Measurements from ENCODE around the gene HRC. TPM values are rescaled to one million over a fixed set of nuclear protein-coding genes. Genes with fewer than 3 reads are reported as not detected.

HRC gene
- total RNA-seq, 1 donor from 2014 or later: 78.3 TPM

DNA sequence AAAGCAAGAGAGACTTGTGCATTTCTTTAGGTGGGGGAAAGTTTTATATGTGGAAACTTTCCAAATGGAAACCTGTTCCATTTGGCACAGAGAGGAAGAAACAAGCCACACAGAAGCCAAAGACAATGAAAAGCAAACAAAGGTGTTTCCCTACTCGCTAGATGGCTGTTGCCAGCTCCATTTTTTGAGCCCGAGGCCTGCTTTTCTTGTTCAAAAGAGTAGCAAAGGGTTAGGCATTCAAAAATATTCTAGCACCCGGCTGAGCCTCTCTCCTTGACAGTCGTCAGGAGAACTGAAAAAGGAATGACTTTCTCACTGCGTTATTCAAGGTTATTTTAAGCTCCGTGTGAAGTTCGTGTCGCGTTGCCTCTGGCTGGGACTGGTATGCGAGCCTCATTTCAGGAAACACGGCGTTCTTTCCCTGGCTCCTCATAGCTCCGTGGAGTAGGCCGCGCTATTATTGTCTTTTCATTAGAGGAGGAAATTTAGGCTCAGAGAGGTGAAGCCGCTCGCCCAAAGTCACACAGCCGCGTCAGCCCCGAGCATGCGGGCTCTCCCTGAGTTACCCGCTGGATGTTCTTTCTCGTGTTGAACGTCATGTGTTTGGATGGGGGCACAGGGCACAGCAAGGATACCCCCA is 10.0 kb upstream of the HRC start:
- Histone ChIP-seq H3K9ac (ENCODE audit: low read depth in 1 of 3, low read length in 3 of 3) (peak overlapping the region; percentile 58 to 87 (median 75)), H3K4me3 (ENCODE audit: low read length in 3 of 3) (peak overlapping the region; percentile 48 to 67 (median 53)), H3K4me1 (ENCODE audit: control insufficient read depth in 3 of 3, insufficient read depth in 3 of 3, low read length in 3 of 3) (peaks cover 12 to 31% (median 26%) of the 10 kb centered on the region in 3 donors), H3K27me3 (ENCODE audit: control insufficient read depth in 3 of 3, insufficient read depth in 3 of 3, low read length in 3 of 3) (no peaks in the 10 kb centered on the region), H3K9me3 (ENCODE audit: control insufficient read depth in 3 of 3, low read length in 3 of 3) (no peaks in the 10 kb centered on the region), H3K36me3 (ENCODE audit: control insufficient read depth in 3 of 3, insufficient read depth in 3 of 3, low read length in 3 of 3) (peaks cover 10 to 12% (median 11%) of the 10 kb centered on the region in 3 donors), H3K27ac (ENCODE audit: low read depth, low read length) (peak overlapping the region; percentile 90)

DNA sequence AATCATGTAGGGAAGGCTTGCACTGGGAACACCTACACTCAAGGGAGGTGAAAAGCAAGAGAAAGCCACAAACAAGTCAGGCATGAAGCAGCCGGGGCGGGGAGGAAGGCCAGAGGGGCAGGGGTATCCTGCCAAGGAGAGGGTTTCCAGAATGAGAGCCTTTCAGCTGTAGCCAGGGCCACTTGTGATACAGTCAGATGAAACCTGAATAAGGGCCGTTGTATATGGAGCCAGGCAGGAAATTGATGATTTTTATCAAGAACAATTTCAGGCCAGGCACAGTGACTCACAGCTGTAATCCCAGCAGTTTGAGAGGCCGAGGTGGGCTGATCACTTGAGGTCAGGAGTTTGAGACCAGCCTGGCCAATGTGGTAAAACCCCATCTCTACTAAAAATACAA is 6.8 kb upstream of the HRC start:
- Histone ChIP-seq H3K4me3 (ENCODE audit: low read length in 3 of 3) (no peak overlapping the region), H3K9ac (ENCODE audit: low read depth in 1 of 3, low read length in 3 of 3) (no peak overlapping the region), H3K36me3 (ENCODE audit: control insufficient read depth in 3 of 3, insufficient read depth in 3 of 3, low read length in 3 of 3) (no peaks in the 10 kb centered on the region), H3K27ac (ENCODE audit: low read depth, low read length) (peak overlapping the region; percentile 19), H3K9me3 (ENCODE audit: control insufficient read depth in 3 of 3, low read length in 3 of 3) (no peaks in the 10 kb centered on the region), H3K4me1 (ENCODE audit: control insufficient read depth in 3 of 3, insufficient read depth in 3 of 3, low read length in 3 of 3) (peaks cover 20 to 50% (median 45%) of the 10 kb centered on the region in 3 donors), H3K27me3 (ENCODE audit: control insufficient read depth in 3 of 3, insufficient read depth in 3 of 3, low read length in 3 of 3) (no peaks in the 10 kb centered on the region)

DNA sequence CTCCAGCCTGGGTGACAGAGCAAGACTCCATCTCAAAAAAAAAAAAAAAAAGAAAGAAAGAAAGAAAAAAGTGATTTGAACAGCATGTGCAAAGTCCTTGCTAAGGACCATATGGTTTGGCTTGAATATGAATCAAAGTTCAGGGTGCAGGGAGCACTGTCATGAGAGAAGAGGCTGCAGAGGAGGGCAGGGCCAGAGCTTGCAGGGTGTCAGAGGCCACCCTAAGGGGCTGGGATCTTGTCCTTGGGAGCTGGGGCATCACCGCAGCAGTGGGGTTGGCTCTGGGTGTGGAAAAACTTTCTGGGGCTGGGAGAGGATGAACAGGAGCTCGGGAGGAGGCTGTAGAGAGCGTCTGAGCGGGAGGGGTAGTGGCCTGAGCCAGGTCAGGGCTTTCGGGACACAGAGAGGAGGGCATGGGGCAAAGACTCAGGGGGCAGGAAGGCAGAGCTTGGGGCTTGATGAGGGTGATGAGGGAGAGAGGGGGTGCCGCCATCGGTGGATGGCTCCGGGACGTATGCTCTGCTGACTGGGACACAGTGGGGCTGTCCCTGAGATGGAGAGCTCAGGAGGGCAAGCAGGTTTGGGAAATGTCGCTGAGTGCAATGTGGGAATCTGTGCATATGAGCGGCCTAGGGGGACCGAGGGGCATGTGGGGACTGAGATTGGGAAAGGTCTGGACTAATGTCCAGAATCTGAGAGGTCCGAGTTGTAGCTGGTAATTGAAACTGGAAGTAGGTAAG is 5.4 kb upstream of the HRC start:
- Histone ChIP-seq H3K9ac (ENCODE audit: low read depth in 1 of 3, low read length in 3 of 3) (peak overlapping the region in 2 of 3 donors; percentile 23 to 66), H3K4me3 (ENCODE audit: low read length in 3 of 3) (no peak overlapping the region), H3K4me1 (ENCODE audit: control insufficient read depth in 3 of 3, insufficient read depth in 3 of 3, low read length in 3 of 3) (peaks cover 15 to 50% (median 43%) of the 10 kb centered on the region in 3 donors), H3K36me3 (ENCODE audit: control insufficient read depth in 3 of 3, insufficient read depth in 3 of 3, low read length in 3 of 3) (no peaks in the 10 kb centered on the region), H3K27me3 (ENCODE audit: control insufficient read depth in 3 of 3, insufficient read depth in 3 of 3, low read length in 3 of 3) (no peaks in the 10 kb centered on the region), H3K9me3 (ENCODE audit: control insufficient read depth in 3 of 3, low read length in 3 of 3) (no peaks in the 10 kb centered on the region), H3K27ac (ENCODE audit: low read depth, low read length) (peak overlapping the region; percentile 25)

DNA sequence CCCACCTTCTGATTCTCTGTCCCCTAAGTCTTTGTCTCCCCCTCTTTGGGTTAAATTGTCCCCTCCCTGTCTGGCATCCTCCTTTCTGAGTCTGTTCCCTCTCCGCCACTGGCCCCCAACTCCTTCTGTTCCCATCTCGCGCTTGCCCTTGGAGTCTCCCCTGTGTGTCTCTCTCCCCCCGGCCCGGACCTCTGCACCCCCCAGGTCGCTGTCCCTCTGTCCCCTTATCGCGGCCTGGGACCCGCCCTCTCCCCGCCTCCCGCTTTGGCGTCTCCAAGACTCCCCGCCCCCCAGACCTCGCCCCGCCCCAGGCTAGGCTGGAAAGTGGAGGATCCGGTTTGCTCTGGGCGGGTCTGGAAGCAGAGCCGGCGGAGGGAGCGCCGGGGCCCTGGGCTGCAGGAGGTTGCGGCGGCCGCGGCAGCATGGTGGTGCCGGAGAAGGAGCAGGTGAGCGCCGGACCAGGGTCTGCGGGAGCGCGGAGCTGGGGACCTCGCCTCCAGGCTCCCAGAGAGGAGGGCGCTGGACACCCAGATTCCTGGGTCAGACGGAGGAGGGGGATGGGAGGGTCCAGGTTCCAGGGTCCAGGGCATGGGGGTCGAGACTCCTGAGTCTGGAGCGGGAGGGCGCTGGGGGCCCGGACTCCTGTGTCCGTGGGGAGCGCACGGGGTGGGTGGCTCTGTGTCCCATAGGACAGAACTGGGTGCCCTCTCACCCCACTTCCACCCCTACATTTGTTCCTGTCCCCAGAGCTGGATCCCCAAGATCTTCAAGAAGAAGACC is 2.4 kb upstream of the HRC start, which contains the start of gene TRPM4:
Gene TRPM4 (plus strand): TSS at position 348 of the 780 bp plus-strand sequence. CDS start 75 bp downstream, at position 423.
- Histone ChIP-seq H3K36me3 (ENCODE audit: control insufficient read depth in 3 of 3, insufficient read depth in 3 of 3, low read length in 3 of 3) (peaks cover 0 to 5% (median 0%) of the 10 kb centered on the region in 3 donors), H3K4me3 (ENCODE audit: low read length in 3 of 3) (peak within 1 kb of the TSS; percentile 91 to 97 (median 93)), H3K27ac (ENCODE audit: low read depth, low read length) (peak within 1 kb of the TSS; percentile 99), H3K4me1 (ENCODE audit: control insufficient read depth in 3 of 3, insufficient read depth in 3 of 3, low read length in 3 of 3) (peaks cover 17 to 52% (median 48%) of the 10 kb centered on the region in 3 donors), H3K9me3 (ENCODE audit: control insufficient read depth in 3 of 3, low read length in 3 of 3) (no peaks in the 10 kb centered on the region), H3K27me3 (ENCODE audit: control insufficient read depth in 3 of 3, insufficient read depth in 3 of 3, low read length in 3 of 3) (no peaks in the 10 kb centered on the region), H3K9ac (ENCODE audit: low read depth in 1 of 3, low read length in 3 of 3) (peak within 1 kb of the TSS; percentile 96 to 100 (median 98))

DNA sequence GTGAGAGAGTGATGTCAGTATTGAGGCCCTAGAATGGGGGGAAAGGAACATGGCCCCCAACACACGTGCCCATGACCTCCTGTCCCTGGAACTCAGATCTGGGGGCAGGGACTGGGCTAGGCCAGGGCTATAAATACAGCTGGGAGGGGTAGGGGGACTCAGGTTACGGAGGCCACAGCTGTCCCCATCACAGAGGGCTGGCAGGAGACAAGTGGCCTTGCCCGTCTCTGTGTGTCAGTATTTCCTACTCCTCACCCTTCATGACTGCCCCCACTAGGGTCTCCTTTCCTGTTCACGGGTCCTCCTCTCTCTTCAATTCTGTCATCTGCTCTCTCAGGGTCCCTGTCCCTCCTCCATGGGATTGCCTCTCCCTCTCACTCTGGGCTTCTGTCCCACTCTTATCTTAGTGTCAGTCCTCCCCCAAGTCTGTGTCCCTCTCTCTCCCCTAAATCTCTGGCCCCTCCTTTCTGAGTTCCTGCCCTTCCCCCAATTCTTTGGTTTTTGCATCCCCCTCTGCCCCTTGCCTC is 687 bp upstream of the HRC start:
- peak overlapping the region; percentile 84 to 97 (median 88) for H3K4me3 ChIP-seq (ENCODE audit: low read length in 3 of 3)
- peak overlapping the region; percentile 95 to 100 (median 98) for H3K9ac ChIP-seq (ENCODE audit: low read depth in 1 of 3, low read length in 3 of 3)
- peaks cover 0 to 9% (median 0%) of the 10 kb centered on the region in 3 donors for H3K36me3 ChIP-seq (ENCODE audit: control insufficient read depth in 3 of 3, insufficient read depth in 3 of 3, low read length in 3 of 3)
- H3K27me3 ChIP-seq (ENCODE audit: control insufficient read depth in 3 of 3, insufficient read depth in 3 of 3, low read length in 3 of 3): no peaks in the 10 kb centered on the region
- peak overlapping the region; percentile 99 for H3K27ac ChIP-seq (ENCODE audit: low read depth, low read length)
- peaks cover 23 to 61% (median 54%) of the 10 kb centered on the region in 3 donors for H3K4me1 ChIP-seq (ENCODE audit: control insufficient read depth in 3 of 3, insufficient read depth in 3 of 3, low read length in 3 of 3)
- H3K9me3 ChIP-seq (ENCODE audit: control insufficient read depth in 3 of 3, low read length in 3 of 3): no peaks in the 10 kb centered on the region

DNA sequence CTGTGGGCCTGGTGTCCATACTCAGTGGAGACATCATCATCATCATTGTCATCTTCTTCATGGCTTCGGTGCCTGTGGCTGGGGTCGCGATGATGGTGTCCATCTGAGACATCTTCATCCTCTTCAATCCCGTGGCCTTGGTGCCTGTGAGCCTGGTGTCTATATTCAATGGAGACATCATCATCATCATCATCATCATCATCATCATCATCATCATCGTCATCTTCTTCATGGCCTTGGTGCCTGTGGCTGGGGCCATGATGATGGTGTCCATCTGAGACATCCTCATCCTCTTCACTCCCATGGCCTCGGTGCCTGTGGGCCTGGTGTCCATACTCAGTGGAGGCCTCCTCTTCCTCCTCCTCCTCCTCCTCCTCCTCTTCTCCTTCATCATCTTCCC is 917 bp downstream of the HRC start:
- peaks cover 31 to 65% (median 52%) of the 10 kb centered on the region in 3 donors for H3K4me1 ChIP-seq (ENCODE audit: control insufficient read depth in 3 of 3, insufficient read depth in 3 of 3, low read length in 3 of 3)
- H3K27ac ChIP-seq (ENCODE audit: low read depth, low read length): peak overlapping the region; percentile 99
- H3K36me3 ChIP-seq (ENCODE audit: control insufficient read depth in 3 of 3, insufficient read depth in 3 of 3, low read length in 3 of 3): peaks cover 0 to 9% (median 0%) of the 10 kb centered on the region in 3 donors
- no peaks in the 10 kb centered on the region for H3K27me3 ChIP-seq (ENCODE audit: control insufficient read depth in 3 of 3, insufficient read depth in 3 of 3, low read length in 3 of 3)
- H3K9me3 ChIP-seq (ENCODE audit: control insufficient read depth in 3 of 3, low read length in 3 of 3): no peaks in the 10 kb centered on the region
- peak overlapping the region; percentile 95 to 100 (median 98) for H3K9ac ChIP-seq (ENCODE audit: low read depth in 1 of 3, low read length in 3 of 3)
- peak overlapping the region; percentile 84 to 97 (median 88) for H3K4me3 ChIP-seq (ENCODE audit: low read length in 3 of 3)

DNA sequence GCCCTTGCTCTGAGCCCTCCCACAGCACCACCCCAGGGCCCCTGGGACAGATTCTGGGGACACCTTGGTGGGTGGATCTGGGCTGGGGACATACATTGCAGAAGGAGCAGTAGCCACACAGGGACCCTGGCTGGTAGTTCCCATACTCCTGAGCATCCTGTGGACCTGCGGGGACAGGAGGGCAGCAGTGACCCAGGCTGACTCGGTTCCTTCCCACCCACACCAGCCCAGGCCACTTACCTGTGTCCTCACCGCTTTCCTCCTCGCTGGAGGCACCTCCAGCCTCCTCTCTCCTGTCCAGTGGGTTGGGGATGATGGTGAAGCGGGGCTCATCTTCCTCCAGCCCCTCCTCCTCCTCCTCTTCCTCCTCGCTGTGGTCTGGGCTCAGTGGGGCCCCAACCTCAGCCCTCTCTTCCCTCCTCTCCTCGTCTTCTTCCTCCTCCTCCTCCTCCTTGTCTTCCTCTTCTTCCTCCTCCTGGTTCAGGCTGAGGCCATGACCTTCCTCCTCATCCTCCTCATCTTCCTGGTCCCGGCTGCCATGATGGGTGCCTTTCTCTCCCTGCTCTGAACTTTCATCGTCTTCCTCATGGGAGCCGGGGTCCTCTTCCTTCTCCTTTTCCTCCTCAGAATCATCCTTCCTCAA is 1.9 kb downstream of the HRC start:
- no peaks in the 10 kb centered on the region for H3K9me3 ChIP-seq (ENCODE audit: control insufficient read depth in 3 of 3, low read length in 3 of 3)
- H3K4me1 ChIP-seq (ENCODE audit: control insufficient read depth in 3 of 3, insufficient read depth in 3 of 3, low read length in 3 of 3): peaks cover 31 to 69% (median 55%) of the 10 kb centered on the region in 3 donors
- H3K27ac ChIP-seq (ENCODE audit: low read depth, low read length): peak overlapping the region; percentile 99

DNA sequence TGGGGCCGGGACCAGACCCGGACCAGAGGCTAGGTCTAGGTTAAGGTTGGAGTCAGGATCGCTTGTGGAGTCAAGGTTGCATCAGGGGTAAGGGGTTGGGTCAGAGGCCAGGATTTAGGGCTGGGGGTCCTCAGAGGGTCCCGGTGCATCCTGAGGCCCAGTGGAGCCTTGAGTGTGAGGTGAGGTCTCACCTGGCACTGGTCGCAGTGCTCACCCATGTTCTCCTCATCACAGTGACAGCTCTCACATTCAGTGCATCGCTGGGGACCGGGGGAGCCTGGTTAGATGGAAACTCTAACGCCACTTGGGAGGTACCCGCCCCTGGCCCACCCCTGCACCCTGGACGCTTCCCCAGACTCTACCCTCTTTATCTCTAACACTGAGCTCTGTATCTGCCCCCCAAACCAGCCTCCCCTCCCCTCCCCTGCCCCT is 3.1 kb downstream of the HRC start:
- Histone ChIP-seq H3K27me3 (ENCODE audit: control insufficient read depth in 3 of 3, insufficient read depth in 3 of 3, low read length in 3 of 3) (no peaks in the 10 kb centered on the region), H3K4me1 (ENCODE audit: control insufficient read depth in 3 of 3, insufficient read depth in 3 of 3, low read length in 3 of 3) (peaks cover 27 to 61% (median 50%) of the 10 kb centered on the region in 3 donors), H3K9me3 (ENCODE audit: control insufficient read depth in 3 of 3, low read length in 3 of 3) (no peaks in the 10 kb centered on the region), H3K36me3 (ENCODE audit: control insufficient read depth in 3 of 3, insufficient read depth in 3 of 3, low read length in 3 of 3) (peaks cover 0 to 9% (median 0%) of the 10 kb centered on the region in 3 donors), H3K9ac (ENCODE audit: low read depth in 1 of 3, low read length in 3 of 3) (peak overlapping the region in 2 of 3 donors; percentile 50 to 100), H3K4me3 (ENCODE audit: low read length in 3 of 3) (peak overlapping the region; percentile 84 to 94 (median 92)), H3K27ac (ENCODE audit: low read depth, low read length) (peak overlapping the region; percentile 99)

More for the DNA sequence above, 1.9 kb downstream of the HRC start:
- peak overlapping the region; percentile 84 to 97 (median 88) for H3K4me3 ChIP-seq (ENCODE audit: low read length in 3 of 3)
- no peaks in the 10 kb centered on the region for H3K27me3 ChIP-seq (ENCODE audit: control insufficient read depth in 3 of 3, insufficient read depth in 3 of 3, low read length in 3 of 3)
- peaks cover 0 to 9% (median 0%) of the 10 kb centered on the region in 3 donors for H3K36me3 ChIP-seq (ENCODE audit: control insufficient read depth in 3 of 3, insufficient read depth in 3 of 3, low read length in 3 of 3)
- H3K9ac ChIP-seq (ENCODE audit: low read depth in 1 of 3, low read length in 3 of 3): peak overlapping the region; percentile 95 to 100 (median 98)
